Suprapubic skin (tissue), 4 donors: Measurements from ENCODE around the gene GPR183. TPM values are rescaled to one million over a fixed set of nuclear protein-coding genes. Genes with fewer than 3 reads are reported as not detected.

Source experiments
- DNase-seq, 2 donors: peaks; one replicate each; pipeline ENCODE4 v3.0.0-alpha.2; 2019; ENCODE audit warnings: low spot score in 2 of 2
- H3K27ac ChIP-seq: fragments of 200-600 bp; sonication (generic); one replicate; pipeline ENCODE4 v1.5.1; 2019
- H3K27me3 ChIP-seq: fragments of 200-600 bp; sonication (generic); one replicate; pipeline ENCODE4 v1.5.1; 2019
- H3K36me3 ChIP-seq: fragments of 200-600 bp; sonication (generic); one replicate; pipeline ENCODE4 v1.5.1; 2019
- H3K4me1 ChIP-seq: fragments of 200-600 bp; sonication (generic); one replicate; pipeline ENCODE4 v1.5.1; 2019
- H3K4me3 ChIP-seq: fragments of 200-600 bp; sonication (generic); one replicate; pipeline ENCODE4 v1.5.1; 2019; ENCODE audit warnings: mild to moderate bottlenecking
- H3K9me3 ChIP-seq: fragments of 200-600 bp; sonication (generic); one replicate; pipeline ENCODE4 v1.5.1; 2019
- EP300 ChIP-seq: sonication (generic); formaldehyde crosslinking; IDR thresholded peaks from one replicate; pipeline ENCODE4 v1.6.1; 2017; ENCODE audit warnings: antibody characterized with exemption
- POLR2A ChIP-seq, 2 donors: fragments of 450-650 bp; IDR thresholded peaks; one replicate each; pipeline ENCODE4 v1.6.1; 2017; ENCODE audit warnings: antibody characterized with exemption in 2 of 2, mild to moderate bottlenecking in 2 of 2, moderate library complexity in 2 of 2
- POLR2AphosphoS5 ChIP-seq, 3 donors: sonication (generic); formaldehyde crosslinking; IDR thresholded peaks; one replicate each; pipeline ENCODE4 v1.6.1; 2017; ENCODE audit warnings: antibody characterized with exemption in 3 of 3
- WGBS: methylation state at CpG from one replicate; pipeline ENCODE4 v1.1.5; 2018; 5-methylcytosine and 5-hydroxymethylcytosine counted together
- total RNA-seq, 4 donors: library from RNA; depleted of rRNA; stranded (reverse); fragments of >200 nt; gene quantifications; one replicate each; pipeline ENCODE4 v1.1.0, GENCODE V29; 2016
- TF ChIP-seq, protein P1 (sequence below), 2 donors: fragments of 200-600 bp in 1 of 2; fragments of 450-650 bp in 1 of 2; sonication (generic) in 1 of 2; IDR thresholded peaks; one replicate each; pipeline ENCODE4 v1.5.1; 2016 to 2019; ENCODE audit warnings: antibody characterized with exemption in 2 of 2, mild to moderate bottlenecking in 1 of 2, moderate library complexity in 1 of 2

The GPR183 gene
- total RNA-seq, 4 donors from 2014 or later: 2.3 to 7.0 (median 4.4) TPM

DNA sequence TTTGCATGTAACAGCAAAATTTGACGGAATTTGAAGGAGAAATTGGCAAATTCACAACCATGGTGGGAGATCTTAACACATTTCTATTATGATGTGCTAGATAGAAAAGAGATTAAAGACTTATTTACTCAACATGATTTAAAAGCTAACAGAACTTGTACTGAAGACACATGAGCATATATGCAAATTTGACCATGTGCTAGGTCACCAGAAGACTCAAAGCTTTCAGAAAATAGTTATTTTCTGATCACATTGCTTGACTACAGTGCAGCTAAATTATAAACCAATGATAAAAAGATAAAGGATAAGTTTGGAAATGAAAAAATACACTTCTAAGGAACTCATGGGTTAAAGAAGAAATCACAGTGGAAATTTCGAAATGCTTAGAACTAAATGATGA lies 9.1 kb downstream of the GPR183 start:
- Histone ChIP-seq H3K27me3 (no peaks in the 10 kb centered on the region), H3K36me3 (peaks cover 2% of the 10 kb centered on the region), H3K4me1 (no peaks in the 10 kb centered on the region), H3K27ac (no peak overlapping the region), H3K4me3 (no peak overlapping the region), H3K9me3 (no peaks in the 10 kb centered on the region)
- TF ChIP-seq EP300 (no peak), POLR2AphosphoS5 (IDR thresholded peaks at IDR 0.05) (no peak), POLR2A (IDR thresholded peaks at IDR 0.05) (no peak)
- TF ChIP-seq, protein P1, sequence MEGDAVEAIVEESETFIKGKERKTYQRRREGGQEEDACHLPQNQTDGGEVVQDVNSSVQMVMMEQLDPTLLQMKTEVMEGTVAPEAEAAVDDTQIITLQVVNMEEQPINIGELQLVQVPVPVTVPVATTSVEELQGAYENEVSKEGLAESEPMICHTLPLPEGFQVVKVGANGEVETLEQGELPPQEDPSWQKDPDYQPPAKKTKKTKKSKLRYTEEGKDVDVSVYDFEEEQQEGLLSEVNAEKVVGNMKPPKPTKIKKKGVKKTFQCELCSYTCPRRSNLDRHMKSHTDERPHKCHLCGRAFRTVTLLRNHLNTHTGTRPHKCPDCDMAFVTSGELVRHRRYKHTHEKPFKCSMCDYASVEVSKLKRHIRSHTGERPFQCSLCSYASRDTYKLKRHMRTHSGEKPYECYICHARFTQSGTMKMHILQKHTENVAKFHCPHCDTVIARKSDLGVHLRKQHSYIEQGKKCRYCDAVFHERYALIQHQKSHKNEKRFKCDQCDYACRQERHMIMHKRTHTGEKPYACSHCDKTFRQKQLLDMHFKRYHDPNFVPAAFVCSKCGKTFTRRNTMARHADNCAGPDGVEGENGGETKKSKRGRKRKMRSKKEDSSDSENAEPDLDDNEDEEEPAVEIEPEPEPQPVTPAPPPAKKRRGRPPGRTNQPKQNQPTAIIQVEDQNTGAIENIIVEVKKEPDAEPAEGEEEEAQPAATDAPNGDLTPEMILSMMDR (IDR thresholded peaks at IDR 0.05): no peak
- WGBS: 96% methylated on average over 2 of the region's 2 CpGs
- DNase-seq: no peak

DNA sequence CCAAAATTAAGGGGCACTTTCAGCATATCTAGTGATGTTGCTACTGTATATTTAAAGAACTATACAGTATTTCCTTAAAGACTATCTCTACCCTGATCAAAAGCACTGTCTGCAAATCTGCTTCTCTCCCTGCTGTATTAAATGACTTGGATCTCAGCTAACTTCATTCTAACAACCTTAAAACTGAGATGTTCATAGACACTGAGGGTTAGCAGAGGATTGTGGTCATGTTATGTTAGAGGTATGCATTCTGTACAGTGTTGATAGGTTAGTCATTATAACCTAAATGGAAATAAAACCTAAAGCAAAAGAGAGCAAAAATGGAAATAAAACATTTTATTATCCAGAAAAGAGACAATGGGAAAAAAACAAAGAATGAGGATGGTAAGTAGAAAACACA lies 9.9 kb downstream of the GPR183 start:
- H3K9me3 ChIP-seq: no peaks in the 10 kb centered on the region
- H3K4me1 ChIP-seq: no peaks in the 10 kb centered on the region
- H3K27me3 ChIP-seq: no peaks in the 10 kb centered on the region
- no peak for DNase-seq
- no peak for TF ChIP-seq POLR2A (IDR thresholded peaks at IDR 0.05)
- no peak for TF ChIP-seq EP300
- TF ChIP-seq POLR2AphosphoS5 (IDR thresholded peaks at IDR 0.05): no peak
- TF ChIP-seq, protein P1 (IDR thresholded peaks at IDR 0.05): no peak
- no peak overlapping the region for H3K4me3 ChIP-seq
- no peak overlapping the region for H3K27ac ChIP-seq
- H3K36me3 ChIP-seq: no peaks in the 10 kb centered on the region

DNA sequence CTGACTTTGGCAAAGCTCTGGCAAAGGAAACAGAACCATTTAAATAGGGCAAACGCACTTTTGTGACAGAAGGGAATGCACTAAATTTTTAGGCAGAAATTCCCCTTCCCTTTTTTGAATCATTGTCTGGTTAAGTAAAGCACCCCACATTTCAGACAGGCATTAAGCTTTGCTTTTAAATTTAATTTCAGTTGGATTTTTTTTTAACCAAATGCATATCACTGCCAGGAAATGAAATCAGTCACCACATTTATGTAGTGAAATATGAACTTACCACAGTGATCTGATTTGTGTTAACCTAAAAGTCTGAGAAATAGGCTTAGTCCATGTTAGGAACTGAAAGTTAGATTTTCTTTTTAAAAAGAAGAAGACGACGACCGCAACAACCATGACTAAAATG lies 10.8 kb downstream of the GPR183 start:
- H3K27ac ChIP-seq: no peak overlapping the region
- H3K36me3 ChIP-seq: no peaks in the 10 kb centered on the region
- WGBS: 74% methylated on average over 4 of the region's 4 CpGs
- no peaks in the 10 kb centered on the region for H3K27me3 ChIP-seq
- H3K4me1 ChIP-seq: no peaks in the 10 kb centered on the region
- DNase-seq: no peak
- H3K4me3 ChIP-seq: no peak overlapping the region
- TF ChIP-seq, protein P1 (IDR thresholded peaks at IDR 0.05): no peak
- TF ChIP-seq POLR2A (IDR thresholded peaks at IDR 0.05) (no peak), EP300 (no peak), POLR2AphosphoS5 (IDR thresholded peaks at IDR 0.05) (no peak)
- H3K9me3 ChIP-seq: no peaks in the 10 kb centered on the region

DNA sequence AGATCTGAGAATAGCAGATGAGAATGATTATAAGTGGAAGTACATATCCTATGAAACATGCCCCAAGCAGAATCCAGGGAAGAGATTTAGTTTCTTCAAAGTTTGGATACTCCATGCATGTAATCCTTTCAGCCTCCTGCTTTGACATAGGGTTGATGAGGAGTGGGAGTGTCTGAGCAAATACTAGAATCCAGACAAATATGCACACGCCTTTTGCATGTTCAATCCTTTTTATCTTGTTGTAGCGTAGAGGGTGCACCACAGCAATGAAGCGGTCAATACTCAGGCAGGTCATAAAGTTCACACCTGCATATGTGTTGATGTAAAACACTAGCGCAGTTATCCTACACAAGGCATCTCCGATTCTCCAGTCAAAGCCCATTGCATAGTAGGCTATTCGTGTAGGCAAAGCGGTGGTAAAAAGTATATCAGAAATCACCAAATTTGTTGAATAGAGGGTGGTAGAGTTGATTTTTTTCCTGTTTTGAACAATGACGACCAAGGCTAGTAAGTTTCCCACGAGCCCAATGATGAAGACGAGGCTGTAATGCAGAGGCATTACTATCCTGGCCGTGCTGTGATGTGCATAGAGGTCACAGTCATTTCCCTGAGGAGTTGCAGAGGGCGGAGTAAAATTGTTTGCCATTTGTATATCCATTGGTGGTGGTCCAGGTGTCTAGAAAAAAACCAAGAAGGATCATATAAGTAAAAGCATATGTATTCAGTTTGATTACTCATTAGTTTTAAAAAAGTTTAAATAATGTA lies 11.5 kb downstream of the GPR183 start:
- Histone ChIP-seq H3K4me3 (no peak overlapping the region), H3K27me3 (no peaks in the 10 kb centered on the region), H3K36me3 (no peaks in the 10 kb centered on the region), H3K4me1 (no peaks in the 10 kb centered on the region), H3K27ac (no peak overlapping the region), H3K9me3 (no peaks in the 10 kb centered on the region)
- no peak for TF ChIP-seq EP300
- no peak for TF ChIP-seq POLR2A (IDR thresholded peaks at IDR 0.05)
- TF ChIP-seq, protein P1 (IDR thresholded peaks at IDR 0.05): no peak
- no peak for TF ChIP-seq POLR2AphosphoS5 (IDR thresholded peaks at IDR 0.05)
- WGBS: 93% methylated on average over 12 of the region's 12 CpGs
- DNase-seq: no peak

DNA sequence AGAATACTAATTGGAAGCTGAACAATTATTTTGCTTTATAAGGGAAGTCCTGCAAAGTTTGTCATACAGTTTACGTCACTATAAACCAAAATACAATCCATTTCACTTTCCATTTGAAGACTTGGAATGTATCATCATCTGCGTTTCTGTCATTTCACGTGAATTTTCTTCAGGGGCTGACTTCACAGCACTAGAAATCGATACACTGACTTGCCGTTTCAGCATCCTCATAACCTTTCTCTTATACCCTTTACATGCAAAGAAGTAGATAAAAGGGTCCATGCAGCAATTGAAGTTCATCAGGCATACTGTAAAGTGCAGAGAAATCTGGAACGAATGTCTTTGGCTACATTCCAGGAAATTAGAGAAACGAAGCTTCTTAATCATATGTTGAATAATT lies 12.2 kb downstream of the GPR183 start:
- Histone ChIP-seq H3K27me3 (no peaks in the 10 kb centered on the region), H3K4me3 (no peak overlapping the region), H3K36me3 (no peaks in the 10 kb centered on the region), H3K9me3 (no peaks in the 10 kb centered on the region), H3K4me1 (no peaks in the 10 kb centered on the region), H3K27ac (no peak overlapping the region)
- DNase-seq: no peak
- TF ChIP-seq POLR2A (IDR thresholded peaks at IDR 0.05) (no peak), POLR2AphosphoS5 (IDR thresholded peaks at IDR 0.05) (no peak), EP300 (no peak)
- TF ChIP-seq, protein P1 (IDR thresholded peaks at IDR 0.05): no peak
- 66% methylated on average over 7 of the region's 7 CpGs for WGBS
